HUES64 (cell line): Measurements from ENCODE around the gene TMEM51.

Source experiments
- H3K27ac ChIP-seq: 2 replicates; pipeline ENCODE4 v1.7.0; 2013; ENCODE audit warnings: low read depth, low read length, inconsistent platforms
- H3K27me3 ChIP-seq: 2 replicates; pipeline ENCODE4 v1.6.1; 2013; ENCODE audit warnings: mild to moderate bottlenecking, low read length; ENCODE audit not compliant: insufficient read depth
- H3K36me3 ChIP-seq: 2 replicates; pipeline ENCODE4 v1.6.1; 2013; ENCODE audit warnings: mild to moderate bottlenecking, low read length; ENCODE audit not compliant: insufficient read depth
- H3K4me1 ChIP-seq: 2 replicates; pipeline ENCODE4 v1.6.1; 2013; ENCODE audit warnings: mild to moderate bottlenecking, low read length, moderate library complexity; ENCODE audit not compliant: insufficient read depth
- H3K4me3 ChIP-seq: 2 replicates; pipeline ENCODE4 v1.5.1; 2013; ENCODE audit warnings: mild to moderate bottlenecking, low read length, moderate library complexity
- H3K9ac ChIP-seq: 2 replicates; pipeline ENCODE4 v1.6.1; 2013; ENCODE audit warnings: mild to moderate bottlenecking, low read depth, low read length
- H3K9me3 ChIP-seq: 2 replicates; pipeline ENCODE4 v1.6.1; 2013; ENCODE audit warnings: low read depth, low read length; ENCODE audit not compliant: insufficient read depth
- WGBS: fragments of 150-250, 120-280 bp; methylation state at CpG from one replicate; pipeline ENCODE4 v1.1.7; 2013; ENCODE audit warnings: missing lambda C conversion rate; 5-methylcytosine and 5-hydroxymethylcytosine counted together

TMEM51 gene

DNA sequence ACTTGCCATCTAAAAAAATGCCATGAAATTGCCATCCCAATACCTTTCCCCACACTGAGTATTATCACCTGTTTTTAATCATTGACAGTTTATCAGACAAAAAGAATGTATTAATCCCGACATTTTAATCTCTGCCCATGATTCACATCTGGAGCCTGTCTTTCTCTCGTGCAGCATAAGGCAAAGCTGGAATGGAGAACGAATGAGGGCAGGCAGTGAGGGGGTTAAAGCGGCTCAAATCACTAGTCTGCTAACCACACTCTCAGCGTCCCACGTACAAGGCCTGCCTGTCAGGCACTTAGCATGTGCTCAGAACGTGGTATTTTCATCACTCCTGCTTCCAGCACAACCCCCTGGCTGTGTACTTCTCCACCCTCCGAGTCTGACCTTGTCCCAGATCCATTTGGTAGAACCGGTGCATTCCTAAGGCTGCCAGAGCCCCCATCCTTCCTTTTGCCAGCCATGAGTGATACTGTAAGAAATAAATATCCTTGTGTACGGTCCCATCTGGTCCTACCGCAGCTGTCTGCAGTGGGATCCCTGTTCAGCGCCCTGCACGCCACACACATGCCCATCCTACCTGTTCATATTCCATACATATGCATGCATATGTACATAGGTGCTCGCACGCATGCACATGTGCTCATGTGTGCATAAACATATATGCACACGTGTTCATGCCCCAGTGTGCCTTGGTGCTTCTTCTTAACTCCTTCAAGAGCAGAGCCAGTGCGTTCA is 58.8 kb downstream of the TMEM51 start:
- peaks cover 18% of the 10 kb centered on the region for H3K4me1 ChIP-seq
- H3K27me3 ChIP-seq = no peaks in the 10 kb centered on the region
- H3K9me3 ChIP-seq = no peaks in the 10 kb centered on the region
- H3K27ac ChIP-seq = no peak overlapping the region
- no peak overlapping the region for H3K9ac ChIP-seq
- 81% methylated on average over 17 of the region's 17 CpGs for WGBS
- H3K4me3 ChIP-seq = no peak overlapping the region
- H3K36me3 ChIP-seq = no peaks in the 10 kb centered on the region

DNA sequence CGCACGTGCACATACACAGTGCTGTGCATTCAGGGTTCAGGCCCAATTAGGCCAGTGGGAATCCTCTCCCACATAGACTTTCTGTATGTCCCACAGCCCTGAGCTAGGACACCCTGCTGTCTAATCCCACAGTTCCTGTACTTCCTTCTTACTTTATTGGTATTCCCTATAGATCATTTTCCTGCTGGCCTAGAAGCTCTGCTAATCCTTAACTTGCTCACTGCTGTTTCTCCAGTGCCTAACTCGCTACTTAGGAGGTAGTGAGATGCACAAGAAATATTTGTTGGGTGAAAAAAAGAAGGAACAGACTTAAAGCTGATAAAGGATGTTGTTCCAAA is 59.4 kb downstream of the TMEM51 start:
- no peak overlapping the region for H3K9ac ChIP-seq
- peaks cover 2% of the 10 kb centered on the region; the same call in 1 of the 2 replicates for H3K36me3 ChIP-seq
- H3K4me3 ChIP-seq = no peak overlapping the region
- no peaks in the 10 kb centered on the region for H3K27me3 ChIP-seq
- peaks cover 12% of the 10 kb centered on the region for H3K4me1 ChIP-seq
- peaks cover 2% of the 10 kb centered on the region; the same call in 1 of the 2 replicates for H3K9me3 ChIP-seq
- peak overlapping the region; percentile 9 for H3K27ac ChIP-seq
- 90% methylated on average over 3 of the region's 3 CpGs for WGBS

DNA sequence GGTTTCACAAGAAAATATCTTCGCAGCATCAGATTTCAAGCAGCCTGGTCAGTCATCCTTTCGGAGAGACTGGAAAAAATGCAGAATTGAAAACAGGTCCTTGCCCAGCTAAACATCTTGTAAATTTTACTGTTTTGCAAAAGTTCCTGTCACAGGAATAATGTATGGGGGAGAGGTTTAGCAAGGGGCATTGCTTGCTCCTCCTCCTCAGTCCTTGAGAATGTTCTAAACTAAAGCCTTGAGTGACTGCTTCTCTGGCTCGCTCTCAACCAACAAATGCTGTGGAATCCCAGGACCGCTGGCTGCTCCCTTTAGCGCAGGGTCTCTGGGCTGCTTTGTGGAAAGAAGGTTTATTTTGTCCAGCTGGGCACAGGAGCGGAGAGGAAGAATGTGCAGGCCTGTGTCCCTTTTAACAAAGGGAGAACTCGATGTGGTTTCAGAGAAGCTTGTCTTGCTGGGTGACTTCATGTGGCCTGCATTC is 59.8 kb downstream of the TMEM51 start:
- Histone ChIP-seq H3K9ac (no peak overlapping the region), H3K4me1 (0 out of 2 replicates have a peak, but pooled peaks cover 9% of the 10 kb centered on the region), H3K27me3 (no peaks in the 10 kb centered on the region), H3K36me3 (peaks cover 6% of the 10 kb centered on the region; the same call in 1 of the 2 replicates), H3K27ac (peak overlapping the region; percentile 9), H3K9me3 (peaks cover 7% of the 10 kb centered on the region), H3K4me3 (no peak overlapping the region)
- WGBS = 85% methylated on average over 7 of the region's 7 CpGs

DNA sequence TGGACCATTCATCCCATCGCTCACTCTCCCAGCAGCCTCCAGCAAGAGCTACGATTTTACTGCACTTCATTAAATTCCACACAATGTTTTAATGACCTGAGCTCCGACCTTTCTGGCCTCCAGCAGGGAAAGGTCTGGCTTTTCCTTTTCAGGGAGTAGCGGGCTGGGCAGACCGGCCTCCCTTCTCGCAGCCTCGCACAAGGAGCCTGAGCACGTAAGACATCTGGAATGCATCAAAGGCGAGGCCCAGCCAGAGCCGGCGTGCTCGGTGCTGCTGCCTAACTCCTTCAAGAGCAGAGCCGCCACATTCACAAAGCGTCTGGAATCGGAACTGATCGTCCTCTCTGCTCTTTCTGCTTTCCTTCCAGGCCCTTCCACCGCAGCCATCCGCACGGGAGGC is 61.0 kb downstream of the TMEM51 start:
- H3K9ac ChIP-seq = no peak overlapping the region
- H3K9me3 ChIP-seq = peaks cover 11% of the 10 kb centered on the region

DNA sequence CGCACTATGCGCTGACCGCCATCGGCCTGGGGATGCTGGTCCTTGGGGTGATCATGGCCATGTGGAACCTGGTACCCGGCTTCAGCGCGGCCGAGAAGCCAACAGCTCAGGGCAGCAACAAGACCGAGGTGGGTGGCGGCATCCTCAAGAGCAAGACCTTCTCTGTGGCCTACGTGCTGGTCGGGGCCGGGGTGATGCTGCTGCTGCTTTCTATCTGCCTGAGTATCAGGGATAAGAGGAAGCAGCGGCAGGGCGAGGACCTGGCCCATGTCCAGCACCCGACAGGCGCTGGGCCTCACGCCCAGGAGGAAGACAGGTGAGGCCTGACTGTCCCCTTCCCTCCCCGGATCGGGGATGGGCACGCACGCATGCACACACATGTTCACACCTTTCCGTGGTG is 61.6 kb downstream of the TMEM51 start:
- H3K9ac ChIP-seq = no peak overlapping the region
- H3K4me3 ChIP-seq = no peak overlapping the region
- H3K27ac ChIP-seq = peak overlapping the region; percentile 46; the same call in 1 of the 2 replicates
- WGBS = 95% methylated on average over 23 of the region's 23 CpGs
- peaks cover 11% of the 10 kb centered on the region for H3K9me3 ChIP-seq
- H3K27me3 ChIP-seq = no peaks in the 10 kb centered on the region
- peaks cover 21% of the 10 kb centered on the region for H3K36me3 ChIP-seq
- 0 out of 2 replicates have a peak, but pooled peaks cover 9% of the 10 kb centered on the region for H3K4me1 ChIP-seq

More for the DNA sequence above, 61.0 kb downstream of the TMEM51 start:
- no peak overlapping the region for H3K4me3 ChIP-seq
- H3K36me3 ChIP-seq = peaks cover 15% of the 10 kb centered on the region
- 85% methylated on average over 19 of the region's 19 CpGs for WGBS
- no peaks in the 10 kb centered on the region for H3K27me3 ChIP-seq
- H3K4me1 ChIP-seq = 0 out of 2 replicates have a peak, but pooled peaks cover 9% of the 10 kb centered on the region
- H3K27ac ChIP-seq = peak overlapping the region; percentile 46; the same call in 1 of the 2 replicates

DNA sequence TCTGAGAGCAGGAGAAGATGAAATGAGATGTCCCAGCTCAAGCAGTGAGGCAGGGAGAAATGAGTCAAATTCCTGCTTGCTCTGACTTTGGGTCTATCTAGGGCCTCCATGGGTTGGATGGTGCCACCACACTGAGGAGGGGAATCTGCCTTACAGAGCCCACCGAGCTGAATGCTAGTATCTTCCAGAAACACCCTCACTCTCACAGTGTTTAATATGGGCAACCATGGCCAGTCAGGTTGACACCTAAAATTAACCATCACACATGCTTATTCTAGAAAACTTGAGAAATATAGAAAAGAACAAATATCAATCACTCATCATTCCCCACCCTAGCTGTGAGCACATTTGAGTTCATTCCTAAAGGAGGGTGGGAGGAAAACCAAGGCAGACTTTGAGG is 64.1 kb downstream of the TMEM51 start:
- Histone ChIP-seq H3K36me3 (peaks cover 21% of the 10 kb centered on the region), H3K4me3 (no peak overlapping the region), H3K27ac (no peak overlapping the region), H3K9ac (no peak overlapping the region), H3K27me3 (no peaks in the 10 kb centered on the region), H3K9me3 (peaks cover 11% of the 10 kb centered on the region), H3K4me1 (0 out of 2 replicates have a peak, but pooled peaks cover 9% of the 10 kb centered on the region)
- WGBS = 89% methylated on average over 1 of the region's 1 CpG

DNA sequence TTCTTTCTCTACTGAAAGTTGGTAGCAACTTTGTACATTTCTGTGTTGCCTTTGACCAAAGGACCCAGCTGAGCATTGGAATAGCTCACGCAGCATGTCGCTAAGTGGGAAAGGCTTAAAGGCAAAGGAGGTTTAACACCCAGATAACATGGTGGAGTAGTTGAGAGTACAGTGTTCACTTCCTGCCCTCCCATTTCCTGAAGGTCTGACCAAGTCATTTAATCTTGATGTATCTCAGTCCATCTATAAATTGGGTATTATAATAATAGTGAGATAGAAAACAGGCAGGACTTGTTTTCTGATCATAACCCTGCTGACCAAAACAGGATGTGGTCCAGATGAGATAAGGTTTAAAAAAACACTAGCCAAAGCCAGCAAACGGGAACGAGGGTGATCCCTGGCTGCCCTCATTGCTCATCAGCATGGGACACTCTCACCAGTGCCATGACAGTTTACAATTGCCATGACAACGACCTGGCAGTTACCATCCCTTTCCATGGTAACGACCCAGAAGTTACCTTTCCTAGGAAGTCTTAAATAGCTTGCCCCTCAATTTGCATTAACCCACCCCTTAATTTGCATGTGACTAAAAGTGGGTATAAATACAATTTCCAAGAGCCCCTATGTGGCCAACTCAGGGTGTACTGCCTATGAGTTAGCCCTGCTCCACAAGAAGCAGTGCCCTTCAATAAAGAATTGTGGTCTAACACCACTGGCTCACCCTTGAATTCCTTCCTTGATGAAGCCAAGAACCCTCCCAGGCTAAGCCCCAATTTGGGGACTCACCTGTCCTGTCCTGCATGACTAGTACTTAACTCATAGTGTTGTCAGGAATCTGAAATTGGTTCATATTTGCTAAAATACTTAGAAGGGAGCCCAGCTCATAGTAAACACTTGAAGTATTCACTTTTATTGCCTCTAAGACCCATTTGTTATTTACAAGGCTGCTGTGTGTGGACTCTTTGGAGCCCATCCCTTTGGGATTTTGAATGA is 65.0 kb downstream of the TMEM51 start:
- Histone ChIP-seq H3K4me3 (no peak overlapping the region), H3K4me1 (0 out of 2 replicates have a peak, but pooled peaks cover 2% of the 10 kb centered on the region), H3K36me3 (peaks cover 21% of the 10 kb centered on the region), H3K9me3 (peaks cover 11% of the 10 kb centered on the region), H3K27me3 (no peaks in the 10 kb centered on the region), H3K27ac (no peak overlapping the region), H3K9ac (no peak overlapping the region)
- WGBS = 94% methylated on average over 6 of the region's 6 CpGs

DNA sequence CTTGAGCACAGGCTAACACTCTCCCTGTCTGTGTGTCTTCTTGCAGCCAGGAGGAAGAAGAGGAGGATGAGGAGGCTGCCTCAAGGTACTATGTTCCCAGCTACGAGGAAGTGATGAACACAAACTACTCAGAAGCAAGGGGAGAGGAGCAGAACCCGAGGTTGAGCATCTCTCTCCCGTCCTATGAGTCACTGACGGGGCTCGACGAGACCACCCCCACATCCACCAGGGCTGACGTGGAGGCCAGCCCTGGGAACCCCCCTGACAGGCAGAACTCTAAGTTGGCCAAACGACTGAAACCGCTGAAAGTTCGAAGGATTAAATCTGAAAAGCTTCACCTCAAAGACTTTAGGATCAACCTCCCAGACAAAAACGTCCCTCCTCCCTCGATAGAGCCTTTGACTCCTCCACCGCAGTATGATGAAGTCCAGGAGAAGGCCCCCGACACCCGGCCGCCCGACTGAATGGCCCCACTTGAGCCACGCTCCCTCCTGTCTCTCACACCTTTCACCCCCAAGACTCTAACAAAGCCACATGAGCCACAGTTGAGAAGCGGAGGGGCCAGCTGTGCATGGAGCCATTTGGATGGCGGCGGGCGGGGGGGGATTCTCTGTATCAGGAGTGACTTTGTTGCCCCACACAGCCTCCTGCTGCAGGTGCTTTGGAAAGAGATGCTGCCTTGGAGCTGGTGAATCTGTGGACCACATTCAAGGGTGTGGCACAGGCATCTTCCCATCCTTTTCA is 65.9 kb downstream of the TMEM51 start:
- H3K9me3 ChIP-seq = peaks cover 11% of the 10 kb centered on the region
- H3K27me3 ChIP-seq = no peaks in the 10 kb centered on the region
- H3K36me3 ChIP-seq = peaks cover 21% of the 10 kb centered on the region
- no peaks in the 10 kb centered on the region for H3K4me1 ChIP-seq
- no peak overlapping the region for H3K9ac ChIP-seq
- 96% methylated on average over 22 of the region's 22 CpGs for WGBS
- no peak overlapping the region for H3K4me3 ChIP-seq
- no peak overlapping the region for H3K27ac ChIP-seq

DNA sequence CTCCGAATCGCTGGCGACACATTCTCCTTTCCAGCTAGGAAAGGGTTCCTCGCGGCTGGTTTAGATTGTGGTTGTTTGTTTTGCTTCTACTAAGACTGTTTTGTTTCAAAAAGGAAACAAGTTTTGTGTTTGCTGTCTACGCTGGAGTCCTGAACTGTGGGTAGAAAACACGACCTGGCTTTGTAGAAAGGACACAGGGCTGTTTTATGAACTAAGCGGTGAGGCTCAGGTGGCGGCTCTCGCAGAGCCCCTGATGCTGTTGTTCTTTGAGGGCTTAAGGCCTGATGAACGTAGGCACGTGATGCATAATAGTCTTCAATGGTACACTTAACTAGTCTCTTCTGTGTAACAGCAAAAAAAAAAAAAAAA is 66.5 kb downstream of the TMEM51 start:
- peaks cover 21% of the 10 kb centered on the region for H3K36me3 ChIP-seq
- peaks cover 11% of the 10 kb centered on the region for H3K9me3 ChIP-seq
- no peak overlapping the region for H3K27ac ChIP-seq
- H3K4me3 ChIP-seq = no peak overlapping the region
- H3K9ac ChIP-seq = no peak overlapping the region
- 97% methylated on average over 12 of the region's 12 CpGs for WGBS
- H3K27me3 ChIP-seq = no peaks in the 10 kb centered on the region
- no peaks in the 10 kb centered on the region for H3K4me1 ChIP-seq

DNA sequence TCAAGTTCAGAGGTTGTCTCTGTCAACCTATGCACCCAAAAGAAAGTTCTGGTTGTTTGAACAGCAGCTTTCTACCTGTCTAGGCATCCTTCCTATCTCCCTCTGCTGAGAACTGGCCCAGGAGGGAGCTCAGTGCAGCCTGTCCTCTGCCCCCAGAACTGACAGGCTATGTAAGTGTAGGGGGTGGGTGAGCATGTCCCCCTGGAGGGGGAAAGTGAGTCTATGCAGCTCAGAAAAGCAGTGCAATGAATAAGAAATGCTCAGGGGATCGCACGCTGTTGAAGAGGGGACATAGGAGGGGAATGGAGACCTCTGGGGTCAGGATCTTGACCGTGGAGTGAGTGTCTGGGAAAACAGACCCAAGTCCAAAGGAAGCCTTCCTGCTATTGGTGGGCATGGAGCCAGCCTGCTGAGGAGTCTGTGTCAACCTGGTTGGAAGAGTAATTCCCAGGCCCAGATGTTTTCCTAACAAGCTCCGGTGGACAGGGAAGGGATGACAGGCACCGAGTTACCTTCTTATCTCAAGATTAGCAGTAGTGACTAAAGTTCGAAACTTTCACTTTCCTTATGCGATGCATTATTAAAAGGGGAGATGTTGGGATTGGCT is 67.4 kb downstream of the TMEM51 start:
- Histone ChIP-seq H3K4me1 (no peaks in the 10 kb centered on the region), H3K27me3 (no peaks in the 10 kb centered on the region), H3K4me3 (no peak overlapping the region), H3K9ac (no peak overlapping the region), H3K27ac (no peak overlapping the region), H3K9me3 (peaks cover 11% of the 10 kb centered on the region), H3K36me3 (peaks cover 21% of the 10 kb centered on the region)
- WGBS = 88% methylated on average over 7 of the region's 7 CpGs
